ENCODE results near the gene CAMSAP1.

GRCh38 chr9:135785013-135785575 lies 122.3 kb downstream of the CAMSAP1 start:
- TF ChIP-seq CTCF (IDR thresholded peaks at IDR 0.05 in 8 of 11, conservative IDR thresholded peaks at IDR 0.05 in 3 of 11): no peak
- no peak for TF ChIP-seq POLR2A (IDR thresholded peaks at IDR 0.05)
- TF ChIP-seq POLR2AphosphoS5 (IDR thresholded peaks at IDR 0.05): no peak
